Measurements from ENCODE around the gene FOCAD. TPM values are rescaled to one million over a fixed set of nuclear protein-coding genes. Genes with fewer than 3 reads are reported as not detected.

The FOCAD gene
- total RNA-seq, 1 donor from 2014 or later = 28.7 TPM

DNA sequence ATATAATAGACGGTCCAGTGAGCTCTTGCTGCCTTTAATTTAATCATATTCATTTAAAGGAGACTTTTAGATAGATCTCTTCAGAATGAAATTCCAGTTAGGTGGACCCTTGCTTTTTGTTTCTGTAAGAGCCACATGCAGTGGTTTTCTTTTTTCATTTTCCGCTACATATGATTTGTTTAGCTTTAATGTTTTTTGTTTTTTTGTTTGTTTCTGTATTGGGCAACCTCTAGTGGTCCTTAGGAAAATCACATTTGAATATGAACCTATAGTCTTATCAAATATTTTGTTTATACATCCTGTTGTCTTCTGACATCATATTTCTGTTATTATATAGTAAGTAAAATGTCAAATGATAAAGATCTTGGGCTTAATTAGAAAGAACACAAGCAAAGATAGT is 196.6 kb downstream of the FOCAD start:
- no peak overlapping the region for H3K4me3 Mint-ChIP-seq (ENCODE audit: unreplicated experiment)
- H3K27me3 Mint-ChIP-seq (ENCODE audit: low read depth) = no peaks in the 10 kb centered on the region
- H3K9me3 Mint-ChIP-seq (ENCODE audit: low read depth) = no peaks in the 10 kb centered on the region
- DNase-seq (ENCODE audit: low spot score) = no peak
- H3K27ac Mint-ChIP-seq (ENCODE audit: unreplicated experiment) = no peak overlapping the region
- peaks cover 9% of the 10 kb centered on the region for H3K4me1 Mint-ChIP-seq (ENCODE audit: low read depth)
- peaks cover 8% of the 10 kb centered on the region for H3K36me3 Mint-ChIP-seq (ENCODE audit: low read depth)
- TF ChIP-seq, protein P1, sequence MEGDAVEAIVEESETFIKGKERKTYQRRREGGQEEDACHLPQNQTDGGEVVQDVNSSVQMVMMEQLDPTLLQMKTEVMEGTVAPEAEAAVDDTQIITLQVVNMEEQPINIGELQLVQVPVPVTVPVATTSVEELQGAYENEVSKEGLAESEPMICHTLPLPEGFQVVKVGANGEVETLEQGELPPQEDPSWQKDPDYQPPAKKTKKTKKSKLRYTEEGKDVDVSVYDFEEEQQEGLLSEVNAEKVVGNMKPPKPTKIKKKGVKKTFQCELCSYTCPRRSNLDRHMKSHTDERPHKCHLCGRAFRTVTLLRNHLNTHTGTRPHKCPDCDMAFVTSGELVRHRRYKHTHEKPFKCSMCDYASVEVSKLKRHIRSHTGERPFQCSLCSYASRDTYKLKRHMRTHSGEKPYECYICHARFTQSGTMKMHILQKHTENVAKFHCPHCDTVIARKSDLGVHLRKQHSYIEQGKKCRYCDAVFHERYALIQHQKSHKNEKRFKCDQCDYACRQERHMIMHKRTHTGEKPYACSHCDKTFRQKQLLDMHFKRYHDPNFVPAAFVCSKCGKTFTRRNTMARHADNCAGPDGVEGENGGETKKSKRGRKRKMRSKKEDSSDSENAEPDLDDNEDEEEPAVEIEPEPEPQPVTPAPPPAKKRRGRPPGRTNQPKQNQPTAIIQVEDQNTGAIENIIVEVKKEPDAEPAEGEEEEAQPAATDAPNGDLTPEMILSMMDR (IDR thresholded peaks at IDR 0.05) = peak; percentile 46

DNA sequence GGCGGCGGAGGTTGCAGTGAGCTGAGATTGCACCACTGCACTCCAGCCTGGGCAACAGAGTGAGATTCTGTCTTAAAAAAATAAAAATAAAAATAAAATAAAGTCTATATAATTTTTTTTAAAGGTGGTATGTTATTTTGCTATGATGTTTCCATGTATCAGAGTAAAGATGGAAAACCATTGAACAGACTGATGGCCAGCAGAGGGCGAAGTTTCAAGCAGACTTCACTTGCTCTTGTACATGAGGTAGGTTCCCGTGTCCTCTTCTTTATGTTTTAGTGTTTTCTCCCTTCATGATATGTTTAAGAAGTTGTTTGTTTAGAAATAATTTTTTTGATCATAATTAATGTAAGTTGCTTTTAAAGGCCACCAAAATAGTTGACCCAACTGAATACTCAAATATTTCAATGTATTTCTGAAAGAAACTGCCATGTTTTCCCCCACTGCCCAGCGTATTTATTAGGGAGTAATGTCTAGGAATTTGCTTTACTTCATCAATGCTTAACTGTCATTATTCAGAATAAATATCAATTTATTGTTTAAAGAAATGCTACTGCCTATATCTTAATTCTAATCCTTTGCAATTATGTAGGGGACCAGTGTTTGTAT is 201.0 kb downstream of the FOCAD start:
- Mint-ChIP-seq H3K4me3 (ENCODE audit: unreplicated experiment) (no peak overlapping the region), H3K36me3 (ENCODE audit: low read depth) (peaks cover 13% of the 10 kb centered on the region), H3K27ac (ENCODE audit: unreplicated experiment) (no peak overlapping the region), H3K4me1 (ENCODE audit: low read depth) (no peaks in the 10 kb centered on the region), H3K27me3 (ENCODE audit: low read depth) (no peaks in the 10 kb centered on the region), H3K9me3 (ENCODE audit: low read depth) (peaks cover 8% of the 10 kb centered on the region)
- no peak for DNase-seq (ENCODE audit: low spot score)
- TF ChIP-seq, protein P1 (IDR thresholded peaks at IDR 0.05) = peak; percentile 83

DNA sequence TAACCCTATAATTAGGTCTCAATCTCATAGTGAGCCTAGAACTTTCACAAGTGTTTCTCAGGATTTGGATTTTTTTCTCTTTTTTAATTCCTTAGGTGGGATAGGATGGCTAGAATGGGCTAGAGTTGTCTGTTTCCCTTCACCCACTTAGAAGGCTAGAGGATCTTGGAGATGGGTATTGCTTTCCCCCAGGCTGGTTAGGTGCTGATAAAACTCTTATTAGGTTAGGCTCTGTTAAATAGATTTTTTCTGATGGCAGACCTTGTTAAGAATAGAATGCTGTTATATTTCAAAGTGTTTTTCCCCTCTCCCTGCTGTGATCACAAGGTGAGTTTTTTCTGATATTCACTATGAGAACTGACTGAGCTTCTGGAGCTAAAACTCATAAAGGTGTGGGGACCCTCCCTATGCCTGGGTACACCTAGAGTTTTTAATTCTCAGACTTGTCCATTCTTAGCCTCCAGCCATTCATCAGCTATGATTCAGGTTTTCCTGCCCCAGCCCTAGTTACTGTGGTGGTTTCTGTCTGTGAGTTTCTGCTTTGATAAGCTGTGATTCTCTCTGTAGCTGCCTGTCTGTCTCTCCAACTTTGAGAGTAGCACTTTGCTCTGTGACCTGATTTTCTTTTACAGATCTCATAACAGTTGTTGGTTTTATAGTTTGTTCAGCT is 215.0 kb downstream of the FOCAD start:
- Mint-ChIP-seq H3K27me3 (ENCODE audit: low read depth) (no peaks in the 10 kb centered on the region), H3K4me1 (ENCODE audit: low read depth) (peaks cover 8% of the 10 kb centered on the region), H3K4me3 (ENCODE audit: unreplicated experiment) (no peak overlapping the region), H3K36me3 (ENCODE audit: low read depth) (peaks cover 2% of the 10 kb centered on the region), H3K27ac (ENCODE audit: unreplicated experiment) (no peak overlapping the region), H3K9me3 (ENCODE audit: low read depth) (no peaks in the 10 kb centered on the region)
- TF ChIP-seq, protein P1 (IDR thresholded peaks at IDR 0.05) = no peak
- DNase-seq (ENCODE audit: low spot score) = no peak

DNA sequence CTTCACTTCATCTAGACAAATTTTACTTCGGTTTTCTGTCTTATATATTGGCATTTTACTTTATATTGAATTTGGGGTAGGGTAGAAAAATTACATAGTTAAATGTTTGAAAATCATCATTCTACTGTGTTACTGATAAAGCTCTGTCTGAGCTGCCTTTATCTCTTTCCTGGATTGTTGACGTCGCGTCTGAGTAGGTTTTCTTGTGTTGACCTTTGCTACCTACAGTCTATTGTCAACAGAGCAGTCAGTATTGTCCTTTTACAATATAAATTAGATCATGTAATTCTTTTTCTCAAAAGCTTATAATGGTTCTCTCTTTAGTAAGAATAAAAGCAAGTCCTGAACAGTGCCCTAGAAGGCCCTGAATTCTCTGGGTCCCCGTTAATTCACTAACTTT is 219.2 kb downstream of the FOCAD start:
- H3K27ac Mint-ChIP-seq (ENCODE audit: unreplicated experiment) = no peak overlapping the region
- peaks cover 6% of the 10 kb centered on the region for H3K36me3 Mint-ChIP-seq (ENCODE audit: low read depth)
- H3K9me3 Mint-ChIP-seq (ENCODE audit: low read depth) = no peaks in the 10 kb centered on the region
- H3K4me3 Mint-ChIP-seq (ENCODE audit: unreplicated experiment) = no peak overlapping the region
- TF ChIP-seq, protein P1 (IDR thresholded peaks at IDR 0.05) = no peak
- no peak for DNase-seq (ENCODE audit: low spot score)
- no peaks in the 10 kb centered on the region for H3K27me3 Mint-ChIP-seq (ENCODE audit: low read depth)
- peaks cover 8% of the 10 kb centered on the region for H3K4me1 Mint-ChIP-seq (ENCODE audit: low read depth)

DNA sequence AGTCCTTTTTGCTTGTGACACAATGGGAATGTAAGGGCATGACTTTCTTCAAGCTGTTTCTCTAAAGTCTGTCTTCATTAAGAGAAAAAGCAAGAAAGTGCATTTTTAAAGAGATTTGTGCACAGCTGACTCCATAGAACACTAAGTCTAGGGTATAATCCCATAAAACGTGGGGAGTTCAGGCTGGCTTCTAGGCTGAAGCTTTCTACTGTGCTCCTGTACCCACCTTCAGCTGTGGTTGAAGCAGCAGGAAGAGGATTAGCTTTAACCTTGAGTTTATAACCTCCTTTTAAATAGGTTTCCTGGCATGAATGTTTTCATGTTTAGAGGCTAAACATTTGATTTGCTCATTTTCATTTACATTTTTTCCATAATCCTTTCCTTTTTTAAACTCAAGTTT is 220.9 kb downstream of the FOCAD start:
- TF ChIP-seq, protein P1 (IDR thresholded peaks at IDR 0.05) = no peak
- no peaks in the 10 kb centered on the region for H3K9me3 Mint-ChIP-seq (ENCODE audit: low read depth)
- DNase-seq (ENCODE audit: low spot score) = no peak
- H3K4me3 Mint-ChIP-seq (ENCODE audit: unreplicated experiment) = no peak overlapping the region
- H3K4me1 Mint-ChIP-seq (ENCODE audit: low read depth) = no peaks in the 10 kb centered on the region
- H3K27ac Mint-ChIP-seq (ENCODE audit: unreplicated experiment) = no peak overlapping the region
- H3K36me3 Mint-ChIP-seq (ENCODE audit: low read depth) = peaks cover 6% of the 10 kb centered on the region
- no peaks in the 10 kb centered on the region for H3K27me3 Mint-ChIP-seq (ENCODE audit: low read depth)

All from chondrocyte (in vitro differentiated cells).